IMR-90 (cell line): ENCODE measurements around the gene SLC9A9. TPM values are rescaled to one million over a fixed set of nuclear protein-coding genes. Genes with fewer than 3 reads are reported as not detected.

Experiments
- ATAC-seq: fragments of 200-7000 bp; cut with Tn5 transposase; 2 replicates; pipeline ENCODE4 v1.9.1; 2020; ENCODE audit warnings: low read depth, mild to moderate bottlenecking, moderate library complexity
- BruUV-seq: library from RNA; stranded (reverse); fragments of 400-500 nt; replicated peaks from 2 replicates; lab custom pipeline; 2021; lab: Mats Ljungman, UMichigan
- CTCF ChIA-PET: fragments of 300-600 bp; formaldehyde crosslinking; extraction: SDS; loops from one replicate; lab custom pipeline; 2021; ENCODE audit warnings: antibody characterized with exemption; lab: Yijun Ruan, JAX
- POLR2A ChIA-PET: fragments of 300-600 bp; sonication (Branson Sonifier 250); formaldehyde crosslinking; loops from one replicate; lab custom pipeline; 2022; ENCODE audit warnings: antibody characterized with exemption; ENCODE audit not compliant: unreplicated experiment; lab: Charles Lee
- DNase-seq: peaks from one replicate; pipeline ENCODE4 v3.0.0; 2013
- H2AFZ ChIP-seq: replicated peaks from 2 replicates; pipeline ENCODE3; 2013; ENCODE audit warnings: low read length, mild to moderate bottlenecking; ENCODE audit not compliant: poor library complexity
- H2AK5ac ChIP-seq: 2 replicates; pipeline ENCODE4 v1.6.1; 2013; ENCODE audit warnings: low read depth, low read length, inconsistent platforms
- H2AK9ac ChIP-seq: replicated peaks from 2 replicates; pipeline ENCODE3; 2013; ENCODE audit warnings: mild to moderate bottlenecking, low read depth, low read length, moderate library complexity; ENCODE audit not compliant: poor library complexity
- H2BK120ac ChIP-seq: 2 replicates; pipeline ENCODE4 v1.6.1; 2013; ENCODE audit warnings: low read depth, low read length, inconsistent platforms
- H2BK15ac ChIP-seq: 3 replicates; pipeline ENCODE4 v1.6.1; 2013; ENCODE audit warnings: low read depth, low read length, inconsistent platforms
- H2BK20ac ChIP-seq: 2 replicates; pipeline ENCODE4 v1.6.1; 2013; ENCODE audit warnings: low read depth, mild to moderate bottlenecking, inconsistent platforms, low read length, moderate library complexity
- H2BK5ac ChIP-seq: 2 replicates; pipeline ENCODE4 v1.6.1; 2013; ENCODE audit warnings: mild to moderate bottlenecking, low read depth, low read length, inconsistent platforms; ENCODE audit not compliant: poor library complexity, severe bottlenecking
- H3K14ac ChIP-seq: replicated peaks from 2 replicates; pipeline ENCODE4 v1.6.1; 2013; ENCODE audit warnings: low read depth, low read length, inconsistent platforms
- H3K18ac ChIP-seq: 2 replicates; pipeline ENCODE4 v1.6.1; 2013; ENCODE audit warnings: low read depth, low read length, control low read depth
- H3K23ac ChIP-seq: 2 replicates; pipeline ENCODE4 v1.6.1; 2013; ENCODE audit warnings: low read depth, low read length, inconsistent platforms
- H3K27ac ChIP-seq: 2 replicates; pipeline ENCODE4 v1.5.1; 2013; ENCODE audit warnings: mild to moderate bottlenecking, control low read depth, low read length; ENCODE audit not compliant: insufficient read depth
- H3K27me3 ChIP-seq: 2 replicates; pipeline ENCODE4 v1.6.1; 2013; ENCODE audit warnings: low read length; ENCODE audit not compliant: control insufficient read depth, insufficient read depth
- H3K36me3 ChIP-seq: 2 replicates; pipeline ENCODE4 v1.6.1; 2013; ENCODE audit warnings: low read length, mixed read lengths; ENCODE audit not compliant: control insufficient read depth, insufficient read depth
- H3K4ac ChIP-seq: 2 replicates; pipeline ENCODE4 v1.6.1; 2013; ENCODE audit warnings: low read depth, low read length, inconsistent platforms
- H3K4me1 ChIP-seq: 2 replicates; pipeline ENCODE4 v1.6.1; 2013; ENCODE audit warnings: low read length, mixed read lengths; ENCODE audit not compliant: control insufficient read depth, insufficient read depth
- H3K4me2 ChIP-seq: 2 replicates; pipeline ENCODE4 v1.6.1; 2013; ENCODE audit warnings: low read depth, mild to moderate bottlenecking, control low read depth, low read length, moderate library complexity
- H3K4me3 ChIP-seq: 2 replicates; pipeline ENCODE4 v1.5.1; 2013; ENCODE audit warnings: low read depth, mild to moderate bottlenecking, control low read depth, low read length, moderate library complexity; ENCODE audit not compliant: insufficient read depth
- H3K56ac ChIP-seq: 2 replicates; pipeline ENCODE4 v1.6.1; 2013; ENCODE audit warnings: low read length, inconsistent platforms; ENCODE audit not compliant: insufficient read depth; ENCODE audit errors: extremely low read depth
- H3K79me1 ChIP-seq, 2 experiments: 2 replicates each; pipeline ENCODE4 v1.6.1; 2013; ENCODE audit warnings: low read length in 2 of 2, inconsistent platforms in 1 of 2, low read depth in 1 of 2
- H3K9ac ChIP-seq: 2 replicates; pipeline ENCODE4 v1.6.1; 2013; ENCODE audit warnings: low read depth, low read length, control low read depth
- H3K9me1 ChIP-seq: 2 replicates; pipeline ENCODE4 v1.6.1; 2013; ENCODE audit warnings: low read length, inconsistent platforms; ENCODE audit not compliant: insufficient read depth
- H3K9me3 ChIP-seq: 2 replicates; pipeline ENCODE4 v1.6.1; 2013; ENCODE audit warnings: low read length; ENCODE audit not compliant: control insufficient read depth, insufficient read depth
- H4K20me1 ChIP-seq: 2 replicates; pipeline ENCODE4 v1.6.1; 2013; ENCODE audit warnings: low read length, inconsistent platforms; ENCODE audit not compliant: insufficient read depth
- H4K5ac ChIP-seq: 2 replicates; pipeline ENCODE4 v1.6.1; 2013; ENCODE audit warnings: mild to moderate bottlenecking, low read depth, low read length, control low read depth
- H4K8ac ChIP-seq, 2 experiments: 2 replicates each; pipeline ENCODE4 v1.6.1; 2013; ENCODE audit warnings: low read depth in 2 of 2, low read length in 2 of 2, control low read depth in 1 of 2, inconsistent platforms in 1 of 2
- H4K91ac ChIP-seq: 2 replicates; pipeline ENCODE4 v1.6.1; 2013; ENCODE audit warnings: low read depth, low read length, inconsistent platforms; ENCODE audit not compliant: insufficient read depth
- BHLHE40 ChIP-seq: fragments of 150-350 bp; IDR thresholded peaks from 2 replicates; pipeline ENCODE4 v1.6.1; 2016; ENCODE audit warnings: mild to moderate bottlenecking, low read depth, low read length
- CEBPB ChIP-seq: IDR thresholded peaks from 2 replicates; pipeline ENCODE4 v1.6.1; 2012; ENCODE audit warnings: low read depth, low read length, improper control_type of control experiment
- CHD1 ChIP-seq: IDR thresholded peaks from 2 replicates; pipeline ENCODE4 v1.6.1; 2012; ENCODE audit warnings: low read depth, low read length, improper control_type of control experiment
- FOS ChIP-seq: fragments of 150-350 bp; IDR thresholded peaks from 2 replicates; pipeline ENCODE4 v1.6.1; 2016; ENCODE audit warnings: low read depth, low read length
- MAFK ChIP-seq: IDR thresholded peaks from 2 replicates; pipeline ENCODE4 v1.6.1; 2012; ENCODE audit warnings: low read depth, low read length, improper control_type of control experiment
- NFE2L2 ChIP-seq: fragments of 150-350 bp; IDR thresholded peaks from 2 replicates; pipeline ENCODE4 v1.6.1; 2016; ENCODE audit warnings: low read depth, mild to moderate bottlenecking, low read length
- RCOR1 ChIP-seq: IDR thresholded peaks from 2 replicates; pipeline ENCODE4 v1.6.1; 2012; ENCODE audit warnings: mild to moderate bottlenecking, low read length, improper control_type of control experiment; ENCODE audit not compliant: insufficient replicate concordance
- WGBS, 2 experiments: methylation state at CpG; one replicate each; pipeline versions ENCODE4 v1.1.5 to v1.1.7; 2013; ENCODE audit warnings: missing lambda C conversion rate in 2 of 2; ENCODE audit not compliant: insufficient read length in 1 of 2; ENCODE audit errors: extremely low coverage in 2 of 2; 5-methylcytosine and 5-hydroxymethylcytosine counted together
- dilution Hi-C: fragments of 300-500 bp; cut with HindIII; formaldehyde crosslinking; loops from one replicate; pipeline ENCODE4 v1.14.3; 2018; ENCODE audit warnings: low sequenced_read_pairs; ENCODE audit not compliant: unreplicated experiment
- in situ Hi-C: fragments of 300-500 bp; cut with MboI; formaldehyde crosslinking; loops from 3 replicates; pipeline ENCODE4 v1.14.3; 2019; ENCODE audit warnings: low sequenced_read_pairs, inconsistent platforms, mixed read lengths
- intact Hi-C: fragments of 100-400 bp; cut with micrococcal nuclease; formaldehyde crosslinking; loops from 2 replicates; pipeline ENCODE4 v1.10.0; 2022
- polyA plus RNA-seq, 3 experiments: library from polyadenylated mRNA; depleted of rRNA; stranded (reverse); fragments of >200 nt; gene quantifications; 2 replicates each; pipeline ENCODE4 v1.2.3, GENCODE V29; 2012; ENCODE audit warnings: low replicate concordance in 1 of 3
- total RNA-seq: library from RNA; depleted of rRNA; stranded (reverse); fragments of >200 nt; gene quantifications from 2 replicates; pipeline ENCODE4 v1.2.3, GENCODE V29; 2012
- TF ChIP-seq, protein P1 (sequence below): conservative IDR thresholded peaks from 2 replicates; pipeline ENCODE4 v1.5.1; 2012; ENCODE audit warnings: mild to moderate bottlenecking, low read depth, low read length, improper control_type of control experiment

SLC9A9 gene
- total and polyA plus RNA-seq, 2 of the 4 experiments (the other 2 are of a cell fraction): 1.4 to 2.3 TPM

DNA sequence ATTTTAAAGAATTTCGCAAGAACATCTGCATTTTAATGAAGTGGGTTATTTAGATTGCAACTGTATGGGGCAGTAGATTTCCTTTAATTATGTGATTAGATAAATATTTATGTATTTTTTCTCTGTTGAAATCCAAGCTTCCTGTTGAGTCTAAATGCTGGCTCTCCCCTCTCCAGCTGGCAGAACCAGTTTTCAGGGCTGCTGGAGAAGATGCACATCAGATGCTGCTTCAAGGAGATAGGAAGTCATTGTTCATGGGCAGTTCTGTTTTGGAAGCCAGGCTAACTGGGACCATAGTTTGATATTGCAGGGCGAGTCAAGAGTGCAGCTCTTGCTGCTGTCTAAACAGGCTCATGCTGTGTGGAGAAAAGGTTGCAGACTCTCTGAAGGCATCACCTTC is 97.4 kb downstream of the SLC9A9 start:
- dilution Hi-C loops (no loop called here), in situ Hi-C loops (no loop called here), intact Hi-C loops (no loop called here)
- no peak overlapping the region for H3K4ac ChIP-seq
- H3K9ac ChIP-seq: no peak overlapping the region
- H3K56ac ChIP-seq: no peak overlapping the region
- CTCF ChIA-PET: no interaction called here
- no peak overlapping the region for H4K5ac ChIP-seq
- H3K27me3 ChIP-seq: no peaks in the 10 kb centered on the region
- no peaks in the 10 kb centered on the region for H3K9me3 ChIP-seq
- H3K23ac ChIP-seq: no peak overlapping the region
- no peaks in the 10 kb centered on the region for H3K36me3 ChIP-seq
- no peak overlapping the region for H2AFZ ChIP-seq
- H4K8ac ChIP-seq: no peak overlapping the region
- H2BK20ac ChIP-seq: no peak overlapping the region
- H3K4me3 ChIP-seq: no peak overlapping the region
- ATAC-seq (no peak), DNase-seq (no peak)
- no TSS peak for BruUV-seq
- no peak overlapping the region for H2BK15ac ChIP-seq
- 40% methylated on average over 1 of the region's 2 CpGs; no CpG with 5 or more reads in 1 of the 2 experiments for WGBS, 2 experiments
- no peak overlapping the region for H2BK5ac ChIP-seq
- H4K91ac ChIP-seq: no peak overlapping the region
- H3K27ac ChIP-seq: no peak overlapping the region
- TF ChIP-seq CEBPB (no peak), RCOR1 (no peak), BHLHE40 (no peak), FOS (no peak), CHD1 (no peak), NFE2L2 (no peak), MAFK (no peak)
- TF ChIP-seq, protein P1, sequence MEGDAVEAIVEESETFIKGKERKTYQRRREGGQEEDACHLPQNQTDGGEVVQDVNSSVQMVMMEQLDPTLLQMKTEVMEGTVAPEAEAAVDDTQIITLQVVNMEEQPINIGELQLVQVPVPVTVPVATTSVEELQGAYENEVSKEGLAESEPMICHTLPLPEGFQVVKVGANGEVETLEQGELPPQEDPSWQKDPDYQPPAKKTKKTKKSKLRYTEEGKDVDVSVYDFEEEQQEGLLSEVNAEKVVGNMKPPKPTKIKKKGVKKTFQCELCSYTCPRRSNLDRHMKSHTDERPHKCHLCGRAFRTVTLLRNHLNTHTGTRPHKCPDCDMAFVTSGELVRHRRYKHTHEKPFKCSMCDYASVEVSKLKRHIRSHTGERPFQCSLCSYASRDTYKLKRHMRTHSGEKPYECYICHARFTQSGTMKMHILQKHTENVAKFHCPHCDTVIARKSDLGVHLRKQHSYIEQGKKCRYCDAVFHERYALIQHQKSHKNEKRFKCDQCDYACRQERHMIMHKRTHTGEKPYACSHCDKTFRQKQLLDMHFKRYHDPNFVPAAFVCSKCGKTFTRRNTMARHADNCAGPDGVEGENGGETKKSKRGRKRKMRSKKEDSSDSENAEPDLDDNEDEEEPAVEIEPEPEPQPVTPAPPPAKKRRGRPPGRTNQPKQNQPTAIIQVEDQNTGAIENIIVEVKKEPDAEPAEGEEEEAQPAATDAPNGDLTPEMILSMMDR: no peak
- POLR2A ChIA-PET: no interaction called here
- no peak overlapping the region for H3K18ac ChIP-seq
- no peak overlapping the region for H2BK120ac ChIP-seq
- H2AK9ac ChIP-seq: no peak overlapping the region
- H3K4me2 ChIP-seq: no peak overlapping the region
- H3K4me1 ChIP-seq: no peaks in the 10 kb centered on the region; the same call in 1 of the 2 replicates
- no peaks in the 10 kb centered on the region for H4K20me1 ChIP-seq
- H3K14ac ChIP-seq: no peak overlapping the region
- H3K9me1 ChIP-seq: no peaks in the 10 kb centered on the region
- H3K79me1 ChIP-seq: no peaks in the 10 kb centered on the region
- no peak overlapping the region for H2AK5ac ChIP-seq
